ENCODE data around the gene GPR132.
A peak's percentile ranks its signal among the peaks of the same experiment; 100 is the strongest.
"Not testable (repeated sequence)": the region's sequence is repeated elsewhere in the genome, so short reads cannot be mapped to it uniquely, and the experiment has no call there.

The GPR132 gene

GRCh38 chr14:105065280-105066228, at the start of gene GPR132:
Gene GPR132 (minus strand): TSS chr14:105065430. CDS start chr14:105055420, 10,010 bp downstream.
- no peak for DNase-seq

GRCh38 chr14:105109243-105109642, 44.0 kb upstream of the GPR132 start:
- not testable (repeated sequence) for DNase-seq

GRCh38 chr14:105108516-105108864, 43.3 kb upstream of the GPR132 start:
- no peak for DNase-seq

GRCh38 chr14:105107781-105108515, 42.7 kb upstream of the GPR132 start:
- no peak for DNase-seq

GRCh38 chr14:105107351-105107750, 42.1 kb upstream of the GPR132 start:
- DNase-seq: no peak

- no peak for DNase-seq
These were observed 39.9 kb upstream of the GPR132 start for GRCh38 chr14:105105158-105105557.

GRCh38 chr14:105102893-105103292, 37.7 kb upstream of the GPR132 start:
- no peak for DNase-seq

- DNase-seq: no peak
These were observed 37.2 kb upstream of the GPR132 start for GRCh38 chr14:105102361-105102870.

- DNase-seq: no peak
These were observed 35.7 kb upstream of the GPR132 start for GRCh38 chr14:105100910-105101309.

GRCh38 chr14:105099778-105100177, 34.5 kb upstream of the GPR132 start:
- DNase-seq: no peak

- DNase-seq: no peak
These were observed 33.1 kb upstream of the GPR132 start for GRCh38 chr14:105098316-105098715.

- no peak for DNase-seq
These were observed 32.5 kb upstream of the GPR132 start for GRCh38 chr14:105097794-105098127.

- DNase-seq: no peak
These were observed 31.1 kb upstream of the GPR132 start for GRCh38 chr14:105096206-105096875.

GRCh38 chr14:105095236-105095805, 30.1 kb upstream of the GPR132 start:
- DNase-seq: no peak

GRCh38 chr14:105094193-105094907, 29.1 kb upstream of the GPR132 start:
- no peak for DNase-seq

GRCh38 chr14:105093431-105094192, 28.4 kb upstream of the GPR132 start:
- DNase-seq: peak; percentile 88

GRCh38 chr14:105093038-105093430, 27.8 kb upstream of the GPR132 start:
- peak; percentile 86 for DNase-seq

GRCh38 chr14:105092171-105093037, 27.2 kb upstream of the GPR132 start:
- peak; percentile 61 for DNase-seq

GRCh38 chr14:105091517-105092170, 26.4 kb upstream of the GPR132 start:
- peak; percentile 62 for DNase-seq

- no peak for DNase-seq
These were observed 25.9 kb upstream of the GPR132 start for GRCh38 chr14:105091054-105091516.
